Tibial nerve (tissue), 4 donors: Measurements from ENCODE around the gene CD300LB.

Experiments used
- CTCF ChIP-seq, 5 experiments: fragments of 200-600 bp in 3 of 5; fragments of 450-650 bp in 2 of 5; sonication (generic) in 3 of 5; IDR thresholded peaks; one replicate each; pipeline ENCODE4 v1.5.1; 2016 to 2019; ENCODE audit warnings: antibody characterized with exemption in 5 of 5, mild to moderate bottlenecking in 3 of 5, moderate library complexity in 2 of 5
- EP300 ChIP-seq, 2 donors: sonication (generic); formaldehyde crosslinking; IDR thresholded peaks; one replicate each; pipeline ENCODE4 v1.6.1; 2017; ENCODE audit warnings: antibody characterized with exemption in 2 of 2, mild to moderate bottlenecking in 1 of 2
- POLR2A ChIP-seq, 2 donors: fragments of 450-650 bp; IDR thresholded peaks; one replicate each; pipeline ENCODE4 v1.6.1; 2017; ENCODE audit warnings: antibody characterized with exemption in 2 of 2, mild to moderate bottlenecking in 2 of 2, moderate library complexity in 2 of 2

- no peak for TF ChIP-seq CTCF (IDR thresholded peaks at IDR 0.05)
- no peak for TF ChIP-seq POLR2A (IDR thresholded peaks at IDR 0.05)
- no peak for TF ChIP-seq EP300 (IDR thresholded peaks at IDR 0.05)
These were observed 16.5 kb upstream of the CD300LB start for GRCh38 chr17:74547736-74548135.
